GM12891 (cell line): ENCODE measurements around the gene PRXL2B.

ENCODE experiments used
- DNase-seq: peaks from one replicate; pipeline ENCODE4 v3.0.0; 2011; ENCODE audit warnings: low spot score; ENCODE audit not compliant: insufficient read length
- FAIRE-seq: peaks from 2 replicates; lab custom pipeline; 2011; peaks lifted over from hg19 to GRCh38; lab: Jason Lieb, UNC
- PAX5 ChIP-seq: IDR thresholded peaks from 2 replicates; pipeline ENCODE4 v1.6.1; 2011; ENCODE audit warnings: low read length, moderate library complexity, mild to moderate bottlenecking; ENCODE audit not compliant: insufficient read depth, severe bottlenecking
- POLR2A ChIP-seq: IDR thresholded peaks from 2 replicates; pipeline ENCODE4 v1.6.1; 2011; ENCODE audit warnings: low read depth, low read length, control low read depth
- POLR2AphosphoS5 ChIP-seq: IDR thresholded peaks from 2 replicates; pipeline ENCODE4 v1.6.1; 2011; ENCODE audit warnings: low read depth, low read length, control low read depth
- POU2F2 ChIP-seq: IDR thresholded peaks from 2 replicates; pipeline ENCODE4 v1.6.1; 2011; ENCODE audit warnings: low read depth, mild to moderate bottlenecking, control low read depth, low read length, moderate library complexity
- SPI1 ChIP-seq: IDR thresholded peaks from 2 replicates; pipeline ENCODE4 v1.6.1; 2011; ENCODE audit warnings: low read depth, low read length, control low read depth
- TAF1 ChIP-seq: IDR thresholded peaks from 2 replicates; pipeline ENCODE4 v1.6.1; 2011; ENCODE audit warnings: low read depth, low read length, control low read depth

The PRXL2B gene

DNA sequence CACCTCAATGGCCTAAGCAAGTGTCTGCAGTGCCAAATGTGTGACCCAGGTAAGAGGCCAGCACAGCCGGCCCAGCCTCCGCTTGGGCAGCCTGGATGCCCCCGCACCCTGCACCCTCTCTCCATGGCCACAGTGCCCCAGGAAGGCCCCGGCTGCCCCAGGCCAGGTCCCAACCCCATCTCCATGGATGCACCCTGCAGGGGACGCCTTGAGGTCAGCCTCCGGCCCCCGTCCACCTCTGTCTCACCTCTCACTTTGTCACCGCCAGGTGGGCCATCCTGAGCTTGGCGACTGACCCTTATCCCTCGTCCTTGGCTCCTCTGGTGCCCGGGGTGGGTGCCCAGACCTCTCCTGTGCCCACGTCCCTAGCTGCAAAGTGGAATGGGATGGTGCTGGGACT, 28.2 kb upstream of the PRXL2B start:
- TF ChIP-seq POLR2A (no peak), POLR2AphosphoS5 (no peak), SPI1 (no peak), TAF1 (no peak), POU2F2 (no peak)
- DNase-seq, result no peak
- FAIRE-seq, result no peak

GRCh38 chr1:2558861-2559260, 27.7 kb upstream of the PRXL2B start:
- no peak for DNase-seq
- FAIRE-seq, result no peak

DNA sequence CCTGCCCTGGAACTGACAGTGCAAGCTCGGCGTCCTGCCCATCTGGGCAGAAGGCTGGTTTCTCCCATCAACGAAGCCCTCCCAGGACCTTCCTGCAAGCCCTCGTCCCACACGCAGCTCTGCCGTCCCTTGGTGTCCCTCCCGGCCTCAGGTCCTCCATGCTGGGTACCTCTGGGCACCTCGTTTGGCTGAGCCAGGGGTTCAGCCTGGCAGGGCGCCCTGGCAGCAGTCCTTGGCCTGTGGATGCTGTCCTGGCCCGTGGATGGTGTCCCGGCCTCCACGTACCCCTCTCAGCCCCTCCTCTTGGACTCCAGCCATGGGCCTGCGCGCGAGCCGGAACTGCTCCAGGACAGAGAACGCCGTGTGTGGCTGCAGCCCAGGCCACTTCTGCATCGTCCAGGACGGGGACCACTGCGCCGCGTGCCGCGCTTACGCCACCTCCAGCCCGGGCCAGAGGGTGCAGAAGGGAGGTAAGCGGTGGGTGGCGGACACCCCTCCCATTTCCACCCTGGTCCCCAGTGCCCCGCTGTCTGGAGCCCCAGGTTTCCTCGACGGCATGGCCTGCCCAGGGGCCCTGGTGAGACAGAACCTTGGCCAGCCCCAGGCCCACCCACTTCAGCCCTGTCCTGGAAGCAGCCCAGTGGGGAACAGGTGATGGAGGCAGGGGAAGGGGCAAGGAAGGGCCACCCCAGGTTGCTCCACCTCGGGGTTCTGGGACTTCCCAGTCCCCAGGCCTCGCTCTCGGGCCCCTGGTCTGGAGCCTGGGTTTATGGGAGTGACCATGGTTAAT, 26.9 kb upstream of the PRXL2B start:
- FAIRE-seq (no peak), DNase-seq (no peak)
- TF ChIP-seq POLR2AphosphoS5, result no peak
- TF ChIP-seq POU2F2, result no peak
- no peak for TF ChIP-seq POLR2A

More at GRCh38 chr1:2558861-2559260, 27.7 kb upstream of the PRXL2B start:
- TF ChIP-seq PAX5, result no peak
- no peak for TF ChIP-seq TAF1
- no peak for TF ChIP-seq POU2F2
- no peak for TF ChIP-seq POLR2AphosphoS5
- no peak for TF ChIP-seq SPI1
- TF ChIP-seq POLR2A, result no peak

DNA sequence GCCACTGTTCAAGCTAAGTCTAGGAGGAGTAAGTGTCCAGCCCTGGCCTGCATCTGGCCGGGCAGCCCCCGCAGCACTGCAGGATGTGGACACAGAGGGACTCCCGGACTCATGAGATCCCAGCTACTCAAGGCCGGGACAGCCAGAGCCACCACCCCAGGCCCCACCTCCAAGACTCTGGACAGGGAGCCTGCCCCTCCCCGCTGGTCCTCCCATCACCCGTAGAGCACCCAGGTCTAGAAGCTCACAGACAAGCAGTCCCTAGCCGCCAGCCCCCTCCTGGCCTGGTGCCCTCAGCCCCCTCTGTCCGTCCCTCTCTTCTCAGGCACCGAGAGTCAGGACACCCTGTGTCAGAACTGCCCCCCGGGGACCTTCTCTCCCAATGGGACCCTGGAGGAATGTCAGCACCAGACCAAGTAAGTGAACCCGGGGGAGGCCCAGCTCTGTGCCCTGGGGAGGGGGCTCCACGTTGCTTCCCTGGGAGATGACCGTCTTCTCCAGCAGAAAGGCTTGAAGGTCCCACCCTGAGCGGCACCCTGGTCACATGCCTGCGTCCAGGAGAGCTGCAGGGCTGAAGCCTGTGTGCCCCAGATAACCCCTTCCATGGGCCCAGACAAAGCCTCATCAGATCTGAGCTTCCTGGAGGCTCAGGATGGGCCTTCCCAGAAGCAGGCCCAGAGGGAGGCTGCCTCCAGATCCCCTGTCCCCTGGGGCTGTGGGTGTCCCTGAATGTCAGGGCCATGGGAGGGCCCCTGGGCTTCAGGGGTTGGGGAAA, 26.1 kb upstream of the PRXL2B start:
- no peak for DNase-seq

DNA sequence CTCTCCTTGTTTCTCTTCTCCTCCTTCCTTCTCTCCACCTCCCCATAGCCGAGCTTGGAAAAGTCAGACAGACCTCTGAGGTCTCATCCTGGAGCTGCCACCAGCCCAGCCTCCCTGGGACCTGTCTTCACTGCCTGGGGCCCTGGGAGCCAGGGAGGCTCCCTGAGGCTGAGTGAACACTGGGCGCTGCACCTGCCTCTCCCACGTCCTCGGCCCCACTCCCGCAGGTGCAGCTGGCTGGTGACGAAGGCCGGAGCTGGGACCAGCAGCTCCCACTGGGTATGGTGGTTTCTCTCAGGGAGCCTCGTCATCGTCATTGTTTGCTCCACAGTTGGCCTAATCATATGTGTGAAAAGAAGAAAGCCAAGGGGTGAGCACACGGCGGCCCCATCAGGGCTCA, 25.1 kb upstream of the PRXL2B start:
- FAIRE-seq (no peak), DNase-seq (no peak)
- no peak for TF ChIP-seq POLR2AphosphoS5
- TF ChIP-seq SPI1, result no peak
- no peak for TF ChIP-seq PAX5
- no peak for TF ChIP-seq TAF1

More for the DNA sequence above, 26.1 kb upstream of the PRXL2B start:
- no peak for TF ChIP-seq POLR2A
- no peak for TF ChIP-seq TAF1
- no peak for TF ChIP-seq PAX5
- FAIRE-seq, result no peak

GRCh38 chr1:2561898-2562895, 24.4 kb upstream of the PRXL2B start:
- FAIRE-seq, result no peak
- TF ChIP-seq PAX5 (no peak), POLR2AphosphoS5 (no peak), POLR2A (peak; percentile 37; the same call in 1 of the 2 replicates), SPI1 (no peak), TAF1 (no peak), POU2F2 (no peak)
- DNase-seq, result no peak

- no peak for DNase-seq
- no peak for FAIRE-seq
- TF ChIP-seq POLR2AphosphoS5 (no peak), POLR2A (no peak), POU2F2 (no peak), TAF1 (no peak), SPI1 (no peak), PAX5 (no peak)
Measured at GRCh38 chr1:2563205-2563604, 23.4 kb upstream of the PRXL2B start.

DNA sequence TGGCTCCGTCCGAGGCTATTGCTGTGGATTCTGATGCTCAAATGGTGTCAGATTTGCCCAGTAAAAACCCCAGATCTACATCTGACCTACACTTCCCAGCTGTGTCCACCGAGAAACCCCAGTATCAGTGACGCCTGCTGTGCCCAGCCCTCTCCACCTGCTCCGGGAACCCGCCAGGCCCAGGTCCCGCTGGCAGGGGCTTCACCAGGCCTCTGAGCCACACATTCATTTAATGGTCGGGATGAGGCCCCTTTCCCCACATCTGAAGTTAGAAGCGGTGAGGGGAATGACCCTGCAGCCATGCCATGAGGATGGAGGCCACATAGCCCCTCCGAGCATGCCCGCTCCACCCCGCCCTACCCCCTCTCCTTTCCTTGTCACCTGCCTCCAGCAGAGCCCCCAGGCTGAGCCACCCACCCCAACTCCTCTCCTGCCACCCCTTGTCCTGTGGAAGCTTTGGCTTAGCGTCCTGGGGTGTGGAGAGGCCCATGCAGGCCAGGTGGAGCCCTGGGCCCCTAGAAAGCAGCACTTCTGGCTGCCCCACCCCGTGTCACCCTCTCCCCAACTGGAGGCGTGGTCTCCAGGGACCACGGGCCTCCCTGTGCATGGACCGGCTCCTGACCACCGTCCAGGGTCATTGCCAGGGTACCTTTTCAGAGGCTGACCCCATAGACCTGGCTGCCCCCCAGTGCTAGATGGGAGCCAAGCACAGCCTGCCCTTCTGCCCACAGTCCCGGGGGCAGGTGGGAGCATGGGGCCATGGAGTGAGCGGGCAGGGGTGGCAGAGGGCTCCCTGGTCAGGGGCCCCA, 22.4 kb upstream of the PRXL2B start:
- TF ChIP-seq POU2F2 (no peak), SPI1 (no peak), POLR2A (no peak), TAF1 (no peak), PAX5 (no peak), POLR2AphosphoS5 (no peak)
- FAIRE-seq, result no peak

More for the DNA sequence above, 22.4 kb upstream of the PRXL2B start:
- DNase-seq, result no peak
